ENCODE data around the gene CYP26B1. TPM values are rescaled to one million over a fixed set of nuclear protein-coding genes. Genes with fewer than 3 reads are reported as not detected.
A peak's percentile ranks its signal among the peaks of the same experiment; 100 is the strongest.

CYP26B1 gene
- total and polyA plus RNA-seq, 2 donors (not counting 3 experiments of a cell fraction or from before 2014, with no cell fraction given) = 0.30 to 1.1 TPM

DNA sequence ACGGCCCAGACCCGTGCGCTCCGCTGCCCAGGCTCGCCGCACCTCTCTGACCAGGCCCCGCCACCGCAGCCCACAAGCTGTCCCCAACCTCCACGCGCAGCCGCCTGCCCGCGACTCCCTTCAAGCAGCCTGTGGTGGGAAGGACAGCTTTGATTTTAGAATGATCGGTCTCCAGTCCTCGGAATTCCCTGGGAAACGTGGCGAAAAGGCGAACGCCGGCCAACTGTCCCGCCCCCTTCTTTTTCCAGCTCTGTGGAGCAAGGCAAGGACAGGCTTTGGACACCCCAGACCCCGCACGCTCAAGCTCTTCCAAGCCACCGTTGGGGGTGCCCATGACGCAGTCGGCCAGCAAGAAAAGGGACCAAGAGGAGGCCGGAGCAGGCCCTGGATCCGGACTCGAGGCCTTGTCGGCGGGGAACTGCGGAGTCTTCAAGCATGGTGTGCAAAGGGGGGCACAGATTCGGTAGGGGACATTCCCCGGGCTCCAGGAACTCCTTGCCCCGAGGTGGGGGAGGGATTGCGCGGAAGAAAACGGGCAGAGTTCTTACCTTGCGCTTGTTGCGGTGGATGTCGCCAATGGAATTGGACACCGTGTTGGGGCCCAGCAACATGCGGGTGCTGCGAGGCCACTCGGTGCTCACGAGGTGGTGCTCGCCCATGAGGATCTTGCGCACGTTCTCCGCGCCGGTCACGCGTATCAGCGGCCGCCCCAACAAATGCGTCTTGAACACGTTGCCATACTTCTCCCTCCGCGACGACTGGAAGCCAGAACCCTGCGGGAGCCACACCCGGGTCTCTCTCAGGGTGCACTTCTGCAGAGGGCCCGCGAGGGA lies 4.0 kb downstream of the CYP26B1 start:
- BruUV-seq (replicated peaks) = no TSS peak
- Histone ChIP-seq H3K79me2 (ENCODE audit: control insufficient read depth, insufficient read depth, low read length) (no peaks in the 10 kb centered on the region), H3K27ac (ENCODE audit: insufficient read depth, low read depth, low read length) (no peak overlapping the region), H3K9ac (replicated peaks; ENCODE audit: extremely low read depth, insufficient read depth, low read length) (no peak overlapping the region), H3K4me3 (replicated peaks in 1 of 3; ENCODE audit: insufficient read depth in 1 of 3, low read depth in 1 of 3, low read length in 3 of 3) (peak overlapping the region in 1 of 3 experiments; percentile 19), H4K20me1 (replicated peaks; ENCODE audit: control insufficient read depth, extremely low read depth, insufficient read depth, low read length) (no peaks in the 10 kb centered on the region), H3K36me3 (ENCODE audit: control insufficient read depth in 2 of 2, extremely low read depth in 1 of 2, insufficient read depth in 2 of 2, low read length in 2 of 2) (no peaks in the 10 kb centered on the region), H3K4me1 (ENCODE audit: control insufficient read depth, extremely low read depth, insufficient read depth, low read length) (peaks cover 17% of the 10 kb centered on the region), H3K4me2 (ENCODE audit: insufficient read depth, low read length) (no peak overlapping the region), H3K9me3 (replicated peaks; ENCODE audit: control insufficient read depth, insufficient read depth, low read length) (no peaks in the 10 kb centered on the region), H3K9me1 (replicated peaks; ENCODE audit: control insufficient read depth, extremely low read depth, insufficient read depth, low read length) (no peaks in the 10 kb centered on the region), H3K27me3 (ENCODE audit: control insufficient read depth in 2 of 2, insufficient read depth in 2 of 2, low read length in 2 of 2) (peaks cover 38 to 58% of the 10 kb centered on the region in 2 experiments), H2AFZ (ENCODE audit: low read depth, low read length) (no peak overlapping the region)
- intact Hi-C loops (cut with micrococcal nuclease) (no loop called here), dilution Hi-C loops (cut with MboI; ENCODE audit: extremely low pct_ligation_motif_present, low sequenced_read_pairs) (no loop called here)
- DNase-seq (ENCODE audit: low read depth, low spot score) = peak; percentile 11
- TF ChIP-seq EZH2 (IDR thresholded peaks at IDR 0.05; ENCODE audit: borderline replicate concordance, low read depth, low read length, severe bottlenecking) (no peak), GATA2 (IDR thresholded peaks at IDR 0.05; ENCODE audit: insufficient read depth, insufficient read length, low read depth, low read length) (no peak), MYC (IDR thresholded peaks at IDR 0.05; ENCODE audit: low read depth, low read length) (no peak), JUN (IDR thresholded peaks at IDR 0.05; ENCODE audit: borderline replicate concordance, insufficient read depth, insufficient read length, low read depth) (no peak), FOS (IDR thresholded peaks at IDR 0.05; ENCODE audit: borderline replicate concordance, insufficient read depth, low read length) (no peak), POLR2A (IDR thresholded peaks at IDR 0.05; ENCODE audit: low read depth, low read length) (no peak), POLR2AphosphoS5 (IDR thresholded peaks at IDR 0.05; ENCODE audit: insufficient read depth, low read depth, low read length) (no peak)
- TF ChIP-seq, protein P1, sequence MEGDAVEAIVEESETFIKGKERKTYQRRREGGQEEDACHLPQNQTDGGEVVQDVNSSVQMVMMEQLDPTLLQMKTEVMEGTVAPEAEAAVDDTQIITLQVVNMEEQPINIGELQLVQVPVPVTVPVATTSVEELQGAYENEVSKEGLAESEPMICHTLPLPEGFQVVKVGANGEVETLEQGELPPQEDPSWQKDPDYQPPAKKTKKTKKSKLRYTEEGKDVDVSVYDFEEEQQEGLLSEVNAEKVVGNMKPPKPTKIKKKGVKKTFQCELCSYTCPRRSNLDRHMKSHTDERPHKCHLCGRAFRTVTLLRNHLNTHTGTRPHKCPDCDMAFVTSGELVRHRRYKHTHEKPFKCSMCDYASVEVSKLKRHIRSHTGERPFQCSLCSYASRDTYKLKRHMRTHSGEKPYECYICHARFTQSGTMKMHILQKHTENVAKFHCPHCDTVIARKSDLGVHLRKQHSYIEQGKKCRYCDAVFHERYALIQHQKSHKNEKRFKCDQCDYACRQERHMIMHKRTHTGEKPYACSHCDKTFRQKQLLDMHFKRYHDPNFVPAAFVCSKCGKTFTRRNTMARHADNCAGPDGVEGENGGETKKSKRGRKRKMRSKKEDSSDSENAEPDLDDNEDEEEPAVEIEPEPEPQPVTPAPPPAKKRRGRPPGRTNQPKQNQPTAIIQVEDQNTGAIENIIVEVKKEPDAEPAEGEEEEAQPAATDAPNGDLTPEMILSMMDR (IDR thresholded peaks at IDR 0.05; ENCODE audit: extremely low read depth in 1 of 2, insufficient read depth in 1 of 2, low read depth in 1 of 2, low read length in 2 of 2) = no peak
- TF ChIP-seq, protein P2, sequence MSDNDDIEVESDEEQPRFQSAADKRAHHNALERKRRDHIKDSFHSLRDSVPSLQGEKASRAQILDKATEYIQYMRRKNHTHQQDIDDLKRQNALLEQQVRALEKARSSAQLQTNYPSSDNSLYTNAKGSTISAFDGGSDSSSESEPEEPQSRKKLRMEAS (IDR thresholded peaks at IDR 0.05; ENCODE audit: insufficient read depth, insufficient read length) = no peak
- FAIRE-seq = no peak
- POLR2A ChIA-PET = no interaction called here
- CTCF ChIA-PET = interaction anchor here (1.0 kb wide), 1 partner anchor 220 kb away, joined by 4 read pairs; no protein-coding TSS in a partner anchor
